Activated CD8-positive, alpha-beta memory T cell treated with anti-CD3 and anti-CD28 coated beads for 48 hours (primary cell): Measurements from ENCODE around the gene RSBN1L.

ENCODE experiments used
- DNase-seq, 3 experiments: peaks; one replicate each; pipeline ENCODE4 v3.0.0-alpha.2; 2020; ENCODE audit warnings: low read depth in 2 of 3, low spot score in 2 of 3

The RSBN1L gene

GRCh38 chr7:77799078-77799964 is 103.1 kb downstream of the RSBN1L start:
- DNase-seq, result peak in 2 of 3 experiments; percentile 13 to 22

- DNase-seq, result no peak
These were observed 103.9 kb downstream of the RSBN1L start for GRCh38 chr7:77800158-77800557.

- no peak for DNase-seq
These were observed 104.5 kb downstream of the RSBN1L start for GRCh38 chr7:77800730-77801129.

- DNase-seq, result no peak
These were observed 106.5 kb downstream of the RSBN1L start for GRCh38 chr7:77802557-77803405.

DNA sequence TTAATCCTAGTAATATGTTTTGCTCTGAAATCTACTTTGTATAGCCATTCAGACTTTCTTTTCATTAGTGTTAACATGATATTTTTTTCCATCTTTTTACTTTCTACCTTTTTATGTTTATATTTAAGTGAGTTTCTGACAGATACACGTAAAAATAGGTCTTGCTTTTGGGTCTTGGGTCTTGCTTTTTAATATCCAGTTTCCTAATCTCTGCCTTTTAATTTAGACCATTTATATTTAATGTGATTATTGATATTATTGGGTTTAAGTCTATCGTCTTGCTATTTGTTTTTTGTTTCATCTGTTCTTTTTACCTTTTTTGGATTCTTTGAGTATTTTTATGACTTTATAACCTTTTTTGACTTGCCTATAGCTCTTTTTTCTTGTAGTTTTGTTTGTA is 110.2 kb downstream of the RSBN1L start:
- DNase-seq, result no peak

GRCh38 chr7:77808517-77808916 is 112.3 kb downstream of the RSBN1L start:
- DNase-seq, result no peak

GRCh38 chr7:77811516-77812289 is 115.4 kb downstream of the RSBN1L start:
- DNase-seq, result no peak

DNA sequence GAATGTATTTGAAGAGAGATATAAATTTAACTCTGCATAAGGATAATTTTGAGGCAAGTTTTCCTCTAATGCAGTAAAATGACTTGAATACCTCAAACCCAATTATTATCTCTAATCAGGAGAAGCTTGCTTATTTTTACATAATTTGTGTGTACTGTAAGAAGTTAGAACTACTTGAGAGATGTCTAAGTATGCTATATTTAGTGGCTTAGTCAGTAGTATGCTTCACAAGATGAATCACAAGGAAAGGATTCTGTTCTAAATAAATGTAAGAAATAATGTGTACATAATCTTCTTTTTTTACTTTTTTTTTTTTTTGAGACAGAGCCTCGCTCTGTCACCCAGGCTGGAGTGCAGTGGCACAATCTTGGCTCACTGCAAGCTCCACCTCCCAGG is 116.0 kb downstream of the RSBN1L start:
- no peak for DNase-seq

GRCh38 chr7:77813180-77813579 is 116.9 kb downstream of the RSBN1L start:
- DNase-seq, result no peak

DNA sequence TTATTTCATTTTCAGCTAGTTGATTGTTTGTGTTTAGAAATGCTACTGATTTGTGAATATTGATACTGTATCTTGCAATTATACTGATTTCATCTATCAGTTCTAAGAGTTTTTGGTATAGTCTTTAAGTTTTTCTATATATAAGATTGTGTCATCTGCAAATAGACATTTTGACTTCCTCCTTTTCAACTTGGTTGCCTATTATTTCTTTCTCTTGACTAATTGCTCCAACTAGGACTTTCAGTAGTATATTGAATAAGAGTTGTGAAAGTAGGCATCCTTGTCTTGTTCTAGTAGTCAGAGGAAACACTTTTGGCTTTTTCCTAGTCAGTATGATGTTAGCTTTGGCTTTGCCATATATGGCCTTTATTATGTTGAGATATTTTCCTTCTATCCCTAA is 122.8 kb downstream of the RSBN1L start:
- no peak for DNase-seq

DNA sequence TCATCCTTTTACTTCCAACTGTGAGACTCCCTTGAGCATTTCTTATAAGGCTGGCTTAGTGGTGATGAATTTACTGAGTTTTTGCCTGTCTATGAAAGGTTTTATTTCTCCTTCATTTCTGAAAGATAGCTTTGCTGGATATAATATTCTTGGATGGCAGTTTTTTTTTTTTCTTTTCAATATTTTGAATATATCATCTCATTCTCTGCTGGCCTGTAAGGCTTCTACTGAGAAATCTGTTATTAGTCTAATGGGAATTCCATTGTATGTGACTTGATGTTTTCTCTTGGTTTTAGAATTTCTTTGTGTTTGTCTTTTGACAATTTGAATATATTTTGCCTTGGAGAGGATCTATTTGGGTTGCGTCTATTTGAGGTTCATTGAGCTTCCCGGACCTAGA is 124.7 kb downstream of the RSBN1L start:
- no peak for DNase-seq

DNA sequence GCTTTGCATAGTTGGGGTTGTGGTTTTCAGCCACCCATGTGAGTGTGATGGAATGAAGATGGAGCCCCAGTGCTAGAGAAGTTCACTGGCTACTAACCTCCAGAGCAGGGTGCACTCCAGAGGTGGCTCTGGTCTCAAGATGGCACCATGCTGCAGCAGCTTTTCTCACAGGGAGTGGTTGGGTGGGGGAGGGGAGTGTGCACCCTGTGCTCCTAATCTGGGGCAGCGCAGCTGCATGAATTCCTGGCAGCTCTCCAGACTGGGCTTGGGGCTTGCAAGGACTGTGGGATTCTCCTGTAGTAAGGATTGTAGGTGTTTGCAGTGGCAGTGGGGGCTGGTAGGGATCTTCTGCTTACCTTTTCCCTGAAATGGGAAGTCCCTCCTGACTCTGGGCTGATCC is 126.0 kb downstream of the RSBN1L start:
- DNase-seq, result no peak

DNA sequence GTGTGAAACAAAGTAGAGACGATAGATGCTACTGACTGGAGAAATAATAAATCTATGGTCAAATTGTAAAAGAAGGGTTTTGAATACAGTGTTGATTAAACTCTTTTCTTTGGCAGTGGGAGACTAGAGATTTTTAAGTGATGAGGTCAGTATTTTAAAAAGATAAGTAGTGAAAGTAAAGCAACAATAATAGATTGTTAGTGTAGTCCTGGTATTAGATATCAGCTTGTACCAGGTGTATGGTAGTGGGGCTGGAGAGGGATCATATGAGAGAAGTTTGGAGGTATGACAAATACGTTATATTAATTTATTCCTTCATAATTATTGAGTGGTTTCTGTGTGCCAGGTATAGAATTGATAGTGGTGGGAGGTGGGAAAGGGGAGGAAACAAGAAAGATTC is 127.5 kb downstream of the RSBN1L start:
- DNase-seq, result no peak

GRCh38 chr7:77824636-77825035 is 128.4 kb downstream of the RSBN1L start:
- DNase-seq, result no peak

GRCh38 chr7:77825131-77825530 is 128.9 kb downstream of the RSBN1L start:
- DNase-seq, result no peak

DNA sequence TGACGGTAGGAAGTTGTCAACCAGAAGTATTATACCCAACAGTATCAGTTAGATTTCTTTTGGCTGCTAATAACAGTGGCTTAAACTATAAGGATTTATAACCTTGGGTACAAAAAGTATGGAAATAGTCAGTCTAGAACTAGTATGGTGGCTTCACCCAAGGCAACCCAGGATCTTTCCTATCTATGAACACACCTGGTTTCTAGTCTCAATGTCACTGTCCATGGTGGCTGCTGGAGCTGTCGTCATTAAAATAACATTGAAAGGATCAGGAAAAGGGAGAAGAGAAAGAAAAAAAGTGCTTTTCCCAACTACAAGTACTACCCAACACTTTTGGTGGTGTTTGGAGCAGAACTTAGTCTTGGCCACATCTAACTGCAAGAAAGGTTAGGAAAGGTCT is 130.0 kb downstream of the RSBN1L start:
- DNase-seq, result no peak

- DNase-seq, result no peak
These were observed 131.7 kb downstream of the RSBN1L start for GRCh38 chr7:77827999-77828398.

DNA sequence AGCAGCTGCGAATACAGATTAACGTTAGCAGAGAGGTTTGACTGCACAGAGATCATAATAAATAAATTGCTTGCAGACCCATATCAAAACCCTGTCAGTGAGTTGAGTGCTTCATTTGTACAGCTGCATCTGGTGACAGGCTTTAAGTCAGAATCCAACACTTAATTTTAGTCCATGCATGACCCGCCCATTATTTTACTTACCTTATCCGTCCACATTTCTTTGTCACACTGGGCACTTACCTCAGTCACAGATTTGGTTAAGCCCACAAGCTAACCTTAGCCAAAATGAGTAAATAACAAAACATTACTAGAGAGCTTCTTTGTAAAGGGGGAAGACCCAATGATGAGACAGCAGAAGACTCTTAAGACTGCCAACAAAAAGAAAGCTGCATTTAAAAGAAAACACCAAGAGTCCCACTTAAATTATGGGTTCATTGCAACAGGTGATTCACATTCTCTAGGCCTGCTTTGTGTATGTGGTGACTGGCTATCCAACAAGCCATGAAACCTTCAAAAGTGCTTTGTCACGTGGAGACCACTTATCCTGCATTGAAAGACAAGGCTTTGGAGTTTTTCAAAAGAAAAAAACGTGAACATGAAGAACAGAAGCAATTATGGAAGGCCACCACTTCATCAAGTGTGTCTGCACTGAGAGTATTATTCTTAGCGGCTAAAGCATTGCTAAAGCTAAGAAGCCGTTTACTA is 134.5 kb downstream of the RSBN1L start:
- no peak for DNase-seq

GRCh38 chr7:77831481-77831880 is 135.2 kb downstream of the RSBN1L start:
- no peak for DNase-seq

DNA sequence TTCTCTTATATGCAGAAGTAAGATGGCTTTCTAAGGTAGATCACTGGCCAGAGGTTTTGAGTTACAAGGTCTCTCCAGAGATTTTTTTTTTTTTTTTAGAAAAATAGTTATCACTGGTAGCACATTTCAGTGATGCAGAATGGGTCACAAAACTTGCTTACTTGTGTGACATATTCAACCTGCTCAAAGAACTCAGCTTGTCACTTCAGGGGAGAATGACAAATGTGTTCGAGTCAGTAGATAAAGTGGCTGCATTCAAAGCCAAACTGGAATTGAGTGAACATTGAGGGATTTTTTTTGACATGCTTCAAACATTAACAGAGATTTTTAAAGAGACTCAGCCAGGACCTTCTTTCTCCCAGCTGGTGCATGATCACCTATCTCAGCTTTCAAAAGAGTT is 135.7 kb downstream of the RSBN1L start:
- no peak for DNase-seq
